Nephron progenitor cell (in vitro differentiated cells): ENCODE results near the gene CREB3L1.

Experiments used
- DNase-seq: peaks from one replicate; pipeline ENCODE4 v3.0.0; 2021
- H3K27ac Mint-ChIP-seq: 2 replicates; pipeline ENCODE4 v1.8.0; 2021; ENCODE audit warnings: mild to moderate bottlenecking, moderate library complexity, mixed read lengths
- H3K27me3 Mint-ChIP-seq: 2 replicates; pipeline ENCODE4 v1.8.0; 2021; ENCODE audit warnings: mild to moderate bottlenecking, low read depth, mixed read lengths; ENCODE audit not compliant: poor library complexity
- H3K36me3 Mint-ChIP-seq: 2 replicates; pipeline ENCODE4 v1.8.0; 2021; ENCODE audit warnings: low read depth, mixed read lengths
- H3K4me1 Mint-ChIP-seq: 2 replicates; pipeline ENCODE4 v1.8.0; 2021; ENCODE audit warnings: mixed read lengths
- H3K4me3 Mint-ChIP-seq: 2 replicates; pipeline ENCODE4 v1.8.0; 2021; ENCODE audit warnings: mild to moderate bottlenecking, moderate library complexity, mixed read lengths
- H3K9me3 Mint-ChIP-seq: 2 replicates; pipeline ENCODE4 v1.8.0; 2021; ENCODE audit warnings: mild to moderate bottlenecking, moderate library complexity, mixed read lengths
- TF ChIP-seq, protein P1 (sequence below): fragments of 200-600 bp; sonication (generic); IDR thresholded peaks from 2 replicates; pipeline ENCODE4 v1.5.0; 2021; ENCODE audit warnings: antibody characterized with exemption

CREB3L1 gene

DNA sequence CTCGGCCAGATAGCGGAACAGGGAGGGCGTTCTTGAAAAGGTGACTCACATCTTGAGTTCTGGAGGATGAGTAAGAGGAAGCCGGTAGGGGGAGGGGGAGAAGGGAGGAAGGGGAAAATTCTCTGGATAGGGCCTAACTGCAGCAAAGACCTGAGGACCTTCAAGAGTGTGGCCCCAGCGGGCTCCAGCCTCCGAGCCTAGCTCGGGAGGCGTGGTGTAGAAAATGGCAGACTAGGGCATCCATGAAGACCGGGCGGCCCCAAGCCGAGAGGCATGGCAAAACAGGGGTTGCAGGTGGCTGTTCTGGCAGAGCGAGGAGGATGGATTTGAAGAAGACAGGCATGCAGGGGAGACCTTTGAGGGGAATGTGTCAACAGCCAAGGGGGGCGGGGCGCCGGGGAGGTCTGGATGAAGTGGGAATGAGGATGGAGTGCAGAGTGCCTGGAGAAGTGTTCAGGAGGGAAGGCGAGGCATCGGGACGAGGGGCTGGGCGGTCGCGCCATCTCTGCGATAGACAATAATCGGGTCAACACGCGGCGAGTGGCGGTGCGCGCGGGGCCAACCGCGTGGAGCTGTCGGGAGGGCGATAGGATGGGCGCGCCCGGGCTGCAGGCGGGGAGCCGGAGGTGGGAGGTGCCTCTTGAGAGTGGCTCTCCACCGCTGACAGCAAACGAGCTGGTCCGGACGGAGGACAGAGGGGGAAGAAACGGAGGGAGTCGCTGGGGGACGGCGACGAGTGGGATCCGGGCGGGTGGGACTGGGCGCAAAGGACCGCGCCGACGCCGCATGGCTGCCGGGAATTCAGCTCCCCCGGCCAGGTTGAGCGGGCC lies 40.0 kb upstream of the CREB3L1 start:
- Mint-ChIP-seq H3K27ac (no peak overlapping the region), H3K36me3 (no peaks in the 10 kb centered on the region), H3K4me3 (peak overlapping the region; percentile 81), H3K4me1 (peaks cover 52% of the 10 kb centered on the region), H3K9me3 (peaks cover 16% of the 10 kb centered on the region), H3K27me3 (peaks cover 33% of the 10 kb centered on the region)
- peak; percentile 70 for DNase-seq
- TF ChIP-seq, protein P1, sequence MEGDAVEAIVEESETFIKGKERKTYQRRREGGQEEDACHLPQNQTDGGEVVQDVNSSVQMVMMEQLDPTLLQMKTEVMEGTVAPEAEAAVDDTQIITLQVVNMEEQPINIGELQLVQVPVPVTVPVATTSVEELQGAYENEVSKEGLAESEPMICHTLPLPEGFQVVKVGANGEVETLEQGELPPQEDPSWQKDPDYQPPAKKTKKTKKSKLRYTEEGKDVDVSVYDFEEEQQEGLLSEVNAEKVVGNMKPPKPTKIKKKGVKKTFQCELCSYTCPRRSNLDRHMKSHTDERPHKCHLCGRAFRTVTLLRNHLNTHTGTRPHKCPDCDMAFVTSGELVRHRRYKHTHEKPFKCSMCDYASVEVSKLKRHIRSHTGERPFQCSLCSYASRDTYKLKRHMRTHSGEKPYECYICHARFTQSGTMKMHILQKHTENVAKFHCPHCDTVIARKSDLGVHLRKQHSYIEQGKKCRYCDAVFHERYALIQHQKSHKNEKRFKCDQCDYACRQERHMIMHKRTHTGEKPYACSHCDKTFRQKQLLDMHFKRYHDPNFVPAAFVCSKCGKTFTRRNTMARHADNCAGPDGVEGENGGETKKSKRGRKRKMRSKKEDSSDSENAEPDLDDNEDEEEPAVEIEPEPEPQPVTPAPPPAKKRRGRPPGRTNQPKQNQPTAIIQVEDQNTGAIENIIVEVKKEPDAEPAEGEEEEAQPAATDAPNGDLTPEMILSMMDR, result no peak

DNA sequence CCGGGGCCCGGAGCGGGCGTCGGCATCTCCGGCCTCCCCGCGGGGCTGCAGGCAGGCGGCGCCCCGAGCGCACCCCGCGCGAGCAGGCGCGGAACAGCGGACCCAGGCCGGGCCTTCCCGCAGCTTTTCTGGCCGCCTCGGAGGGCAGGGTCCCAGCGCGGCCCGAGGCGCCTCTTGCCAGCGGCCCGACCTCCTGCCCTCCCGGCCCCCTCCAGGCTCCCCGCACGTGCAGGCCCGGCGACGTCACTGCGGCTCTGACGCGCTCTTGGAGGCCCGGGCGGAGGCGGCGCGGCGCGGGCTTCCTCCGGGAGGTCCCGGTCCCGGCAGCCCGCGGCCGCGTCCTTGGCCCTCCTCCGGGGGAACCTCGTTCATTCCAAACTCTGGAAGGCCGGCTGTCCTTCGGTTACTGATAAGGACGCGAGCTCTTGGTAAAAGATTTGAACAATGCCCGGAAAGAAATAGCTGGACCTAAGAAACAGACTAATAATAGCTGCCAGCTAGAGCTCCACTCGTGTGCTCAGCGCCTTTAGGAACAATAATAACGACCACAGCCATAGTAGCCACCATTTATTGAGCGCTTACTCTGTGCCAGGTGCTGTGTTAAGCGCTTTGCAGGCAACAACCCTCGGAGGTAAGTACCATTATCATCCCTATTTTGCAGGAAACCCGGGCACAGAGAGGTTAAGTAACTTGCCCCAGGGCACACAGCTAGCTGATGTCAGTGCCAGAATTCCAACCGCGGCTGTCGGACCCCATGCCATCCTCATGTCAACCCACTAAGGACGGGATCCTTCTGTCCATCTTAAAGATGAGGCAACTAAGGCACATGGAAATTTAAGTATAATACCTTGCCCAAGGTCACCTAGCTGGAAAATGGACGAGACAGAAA lies 39.1 kb upstream of the CREB3L1 start:
- peaks cover 31% of the 10 kb centered on the region for H3K27me3 Mint-ChIP-seq
- no peaks in the 10 kb centered on the region for H3K36me3 Mint-ChIP-seq
- TF ChIP-seq, protein P1, result no peak
- H3K4me3 Mint-ChIP-seq, result peak overlapping the region; percentile 69
- H3K27ac Mint-ChIP-seq, result no peak overlapping the region
- peaks cover 8% of the 10 kb centered on the region for H3K9me3 Mint-ChIP-seq
- peak; percentile 77 for DNase-seq
- H3K4me1 Mint-ChIP-seq, result peaks cover 60% of the 10 kb centered on the region

DNA sequence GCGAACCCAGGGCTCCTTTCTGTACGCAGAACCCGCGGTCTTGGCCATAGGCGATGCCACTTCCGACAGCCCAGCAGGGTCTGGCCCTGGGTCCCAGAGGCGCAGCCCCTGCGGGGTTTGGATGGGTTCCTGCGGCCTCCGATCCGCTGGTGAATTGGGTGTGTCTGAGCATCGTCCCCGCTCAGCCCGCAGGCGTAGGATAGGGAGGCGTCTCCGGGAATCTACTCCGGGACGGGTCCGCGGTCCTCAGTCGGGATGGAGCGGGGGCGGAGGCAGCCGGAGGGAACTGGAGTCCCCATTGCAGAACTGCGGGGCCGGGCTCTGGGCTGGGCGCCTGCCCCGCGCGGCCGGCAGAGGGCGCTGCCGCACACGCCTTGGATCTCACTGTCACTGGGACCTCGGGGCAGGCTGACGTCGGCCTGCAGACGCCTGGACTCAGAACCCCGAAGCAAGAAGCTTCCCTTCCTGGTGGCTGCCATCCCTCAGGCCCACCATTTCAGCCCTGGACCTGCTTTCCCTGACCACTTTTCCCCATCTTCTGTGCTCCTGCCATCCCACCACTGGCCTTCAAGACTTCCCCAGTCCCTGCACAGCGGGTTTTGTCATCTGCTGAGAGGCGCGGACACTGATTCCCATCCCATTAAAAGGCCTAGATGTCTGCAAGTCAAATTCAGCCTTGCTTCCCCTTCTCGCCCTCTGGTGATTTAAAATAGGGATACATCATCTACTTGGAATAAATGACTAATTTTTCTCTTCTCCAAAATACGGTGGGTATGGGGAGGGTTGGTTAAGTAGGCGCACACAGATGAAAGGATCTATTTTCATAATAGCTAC lies 38.3 kb upstream of the CREB3L1 start:
- Mint-ChIP-seq H3K36me3 (no peaks in the 10 kb centered on the region), H3K4me1 (peaks cover 60% of the 10 kb centered on the region), H3K4me3 (peak overlapping the region; percentile 58), H3K27me3 (peaks cover 31% of the 10 kb centered on the region), H3K9me3 (peaks cover 5% of the 10 kb centered on the region), H3K27ac (no peak overlapping the region)
- DNase-seq, result peak; percentile 93
- TF ChIP-seq, protein P1, result peak; percentile 99

DNA sequence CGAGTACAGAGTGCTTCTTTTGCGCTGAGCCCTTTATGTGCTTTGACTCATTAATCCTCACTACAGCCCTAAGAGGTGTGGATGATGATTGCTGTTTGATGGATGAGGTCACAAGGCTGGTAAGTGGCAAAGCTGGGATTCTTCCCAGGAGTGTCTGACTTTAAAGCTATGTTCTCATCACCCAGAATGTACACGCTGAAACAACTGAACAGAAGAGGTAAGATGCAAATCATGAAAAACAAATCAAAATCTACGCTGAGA lies 37.7 kb upstream of the CREB3L1 start:
- no peak for DNase-seq
- peaks cover 60% of the 10 kb centered on the region for H3K4me1 Mint-ChIP-seq
- no peaks in the 10 kb centered on the region for H3K36me3 Mint-ChIP-seq
- peaks cover 31% of the 10 kb centered on the region for H3K27me3 Mint-ChIP-seq
- peaks cover 5% of the 10 kb centered on the region for H3K9me3 Mint-ChIP-seq
- TF ChIP-seq, protein P1, result no peak
- no peak overlapping the region for H3K27ac Mint-ChIP-seq
- no peak overlapping the region for H3K4me3 Mint-ChIP-seq

DNA sequence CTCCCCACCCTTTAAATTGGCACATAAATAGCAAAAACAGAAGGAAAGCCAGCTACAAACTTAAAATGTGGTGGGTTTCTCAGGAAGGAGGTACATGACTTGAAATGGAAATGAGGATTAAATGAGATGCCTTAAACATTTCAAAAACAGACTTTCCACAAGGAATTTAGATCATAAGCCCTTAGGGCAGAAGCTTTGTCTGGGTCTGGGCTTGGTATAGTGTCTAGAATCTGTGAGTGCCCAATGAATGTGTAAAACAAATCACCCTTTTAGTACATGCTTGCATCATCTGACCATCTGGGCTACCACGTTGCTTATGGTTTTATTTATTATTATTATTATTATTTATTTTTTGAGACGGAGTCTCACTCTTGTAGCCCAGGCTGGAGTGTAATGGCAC lies 37.1 kb upstream of the CREB3L1 start:
- TF ChIP-seq, protein P1, result no peak
- H3K4me3 Mint-ChIP-seq, result no peak overlapping the region
- H3K36me3 Mint-ChIP-seq, result no peaks in the 10 kb centered on the region
- no peak overlapping the region for H3K27ac Mint-ChIP-seq
- no peak for DNase-seq
- peaks cover under 1% of the 10 kb centered on the region for H3K9me3 Mint-ChIP-seq
- peaks cover 31% of the 10 kb centered on the region for H3K27me3 Mint-ChIP-seq
- H3K4me1 Mint-ChIP-seq, result peaks cover 56% of the 10 kb centered on the region
